Measurements from ENCODE around the gene METTL2B. TPM values are rescaled to one million over a fixed set of nuclear protein-coding genes. Genes with fewer than 3 reads are reported as not detected.
"Not testable (repeated sequence)": the region's sequence is repeated elsewhere in the genome, so short reads cannot be mapped to it uniquely, and the experiment has no call there.

The METTL2B gene
- total RNA-seq, 1 donor from 2014 or later: 26.9 TPM

DNA sequence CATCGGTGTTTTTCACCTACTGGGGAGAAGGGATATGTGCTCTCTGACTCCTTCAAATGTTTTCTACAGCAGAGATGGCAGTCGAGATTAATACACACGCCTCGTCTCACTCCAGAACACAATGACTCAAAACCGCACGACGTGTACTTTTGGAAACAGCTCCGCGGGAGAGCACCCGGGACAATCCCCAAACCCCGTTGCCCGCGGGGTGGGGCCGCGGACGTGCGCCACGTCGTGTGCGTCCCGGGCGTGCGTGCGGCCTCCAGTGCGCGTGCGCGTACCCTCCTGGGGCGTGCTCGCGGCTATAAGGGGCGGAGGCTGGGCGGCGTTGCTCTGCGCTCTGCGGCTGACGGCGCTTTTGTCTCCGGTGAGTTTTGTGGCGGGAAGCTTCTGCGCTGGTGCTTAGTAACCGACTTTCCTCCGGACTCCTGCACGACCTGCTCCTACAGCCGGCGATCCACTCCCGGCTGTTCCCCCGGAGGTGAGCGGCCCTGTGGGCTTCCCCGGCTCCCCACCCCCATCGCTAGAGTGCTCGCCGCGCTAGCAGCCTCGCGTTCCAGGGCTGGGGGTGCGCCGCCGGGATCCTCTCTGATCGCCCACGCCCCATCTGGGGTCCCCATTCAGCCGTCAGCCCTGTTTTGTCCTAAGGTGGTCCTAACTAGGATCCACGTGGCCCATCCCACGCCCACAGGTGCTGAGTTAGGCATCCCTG, 20.8 kb upstream of the METTL2B start, which contains the start of gene HILPDA:
Gene HILPDA, plus strand, starts transcription at position 336 of the 712 bp plus-strand sequence. CDS start 1,391 bp downstream, outside the sequence.
- TF ChIP-seq, protein P1, sequence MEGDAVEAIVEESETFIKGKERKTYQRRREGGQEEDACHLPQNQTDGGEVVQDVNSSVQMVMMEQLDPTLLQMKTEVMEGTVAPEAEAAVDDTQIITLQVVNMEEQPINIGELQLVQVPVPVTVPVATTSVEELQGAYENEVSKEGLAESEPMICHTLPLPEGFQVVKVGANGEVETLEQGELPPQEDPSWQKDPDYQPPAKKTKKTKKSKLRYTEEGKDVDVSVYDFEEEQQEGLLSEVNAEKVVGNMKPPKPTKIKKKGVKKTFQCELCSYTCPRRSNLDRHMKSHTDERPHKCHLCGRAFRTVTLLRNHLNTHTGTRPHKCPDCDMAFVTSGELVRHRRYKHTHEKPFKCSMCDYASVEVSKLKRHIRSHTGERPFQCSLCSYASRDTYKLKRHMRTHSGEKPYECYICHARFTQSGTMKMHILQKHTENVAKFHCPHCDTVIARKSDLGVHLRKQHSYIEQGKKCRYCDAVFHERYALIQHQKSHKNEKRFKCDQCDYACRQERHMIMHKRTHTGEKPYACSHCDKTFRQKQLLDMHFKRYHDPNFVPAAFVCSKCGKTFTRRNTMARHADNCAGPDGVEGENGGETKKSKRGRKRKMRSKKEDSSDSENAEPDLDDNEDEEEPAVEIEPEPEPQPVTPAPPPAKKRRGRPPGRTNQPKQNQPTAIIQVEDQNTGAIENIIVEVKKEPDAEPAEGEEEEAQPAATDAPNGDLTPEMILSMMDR (IDR thresholded peaks at IDR 0.05; ENCODE audit: unreplicated experiment): no peak
- Mint-ChIP-seq H3K36me3 (ENCODE audit: low read depth, unreplicated experiment) (peaks cover 3% of the 10 kb centered on the region), H3K27me3 (ENCODE audit: unreplicated experiment) (peaks cover 11% of the 10 kb centered on the region), H3K27ac (ENCODE audit: unreplicated experiment) (peak within 1 kb of the TSS; percentile 78), H3K4me3 (ENCODE audit: unreplicated experiment) (peak within 1 kb of the TSS; percentile 95), H3K4me1 (ENCODE audit: unreplicated experiment) (peaks cover 30% of the 10 kb centered on the region), H3K9me3 (ENCODE audit: unreplicated experiment) (no peaks in the 10 kb centered on the region)
- DNase-seq (ENCODE audit: low spot score): peak; percentile 79

DNA sequence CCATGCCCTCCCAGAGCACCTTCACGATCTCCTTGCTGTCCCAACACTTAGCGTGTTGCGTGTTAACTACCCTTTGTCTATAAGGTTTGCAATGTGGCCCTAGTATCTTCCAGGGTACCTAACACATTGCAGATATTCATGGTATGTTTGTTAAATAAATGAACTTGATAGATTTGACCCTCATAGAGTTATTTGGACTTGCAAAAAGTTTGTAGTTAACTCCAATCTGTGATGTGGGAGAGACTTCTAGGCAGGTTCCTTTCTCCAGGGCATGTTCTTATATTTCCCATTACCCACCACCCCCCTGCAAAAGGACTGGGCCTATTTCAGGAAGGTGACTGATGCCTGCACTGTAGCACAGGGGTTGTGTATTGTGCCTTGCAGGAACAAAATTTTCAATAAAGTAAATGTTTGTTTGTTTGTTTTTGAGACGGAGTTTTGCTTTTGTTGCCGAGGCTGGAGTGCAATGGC, 20.3 kb upstream of the METTL2B start:
- TF ChIP-seq, protein P1 (IDR thresholded peaks at IDR 0.05; ENCODE audit: unreplicated experiment): no peak
- H3K4me3 Mint-ChIP-seq (ENCODE audit: unreplicated experiment): peak overlapping the region; percentile 95
- DNase-seq (ENCODE audit: low spot score): no peak
- peaks cover 11% of the 10 kb centered on the region for H3K27me3 Mint-ChIP-seq (ENCODE audit: unreplicated experiment)
- H3K9me3 Mint-ChIP-seq (ENCODE audit: unreplicated experiment): no peaks in the 10 kb centered on the region
- peaks cover 30% of the 10 kb centered on the region for H3K4me1 Mint-ChIP-seq (ENCODE audit: unreplicated experiment)
- H3K27ac Mint-ChIP-seq (ENCODE audit: unreplicated experiment): peak overlapping the region; percentile 78
- H3K36me3 Mint-ChIP-seq (ENCODE audit: low read depth, unreplicated experiment): peaks cover 3% of the 10 kb centered on the region

DNA sequence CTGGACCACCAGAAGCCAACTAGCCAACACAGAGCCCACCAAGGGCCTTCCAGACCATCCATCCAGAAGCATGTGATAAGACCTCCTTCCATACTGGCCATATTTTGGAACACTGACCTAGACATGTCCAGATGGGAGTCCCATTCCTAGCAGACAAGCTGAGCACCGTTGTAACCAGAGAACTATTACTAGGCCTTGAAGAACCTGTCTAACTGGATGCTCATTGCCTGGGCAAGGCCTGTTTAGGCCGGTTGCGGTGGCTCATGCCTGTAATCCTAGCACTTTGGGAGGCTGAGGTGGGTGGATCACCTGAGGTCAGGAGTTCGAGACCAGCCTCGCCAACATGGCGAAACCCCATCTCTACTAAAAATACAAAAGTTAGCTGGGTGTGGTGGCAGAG, 19.2 kb upstream of the METTL2B start:
- H3K36me3 Mint-ChIP-seq (ENCODE audit: low read depth, unreplicated experiment); H3K9me3 Mint-ChIP-seq (ENCODE audit: unreplicated experiment); DNase-seq (ENCODE audit: low spot score): not testable (repeated sequence)
- H3K27ac Mint-ChIP-seq (ENCODE audit: unreplicated experiment): peak overlapping the region; percentile 30
- peak overlapping the region; percentile 37 for H3K4me3 Mint-ChIP-seq (ENCODE audit: unreplicated experiment)
- peaks cover 30% of the 10 kb centered on the region for H3K4me1 Mint-ChIP-seq (ENCODE audit: unreplicated experiment)
- peaks cover 10% of the 10 kb centered on the region for H3K27me3 Mint-ChIP-seq (ENCODE audit: unreplicated experiment)

DNA sequence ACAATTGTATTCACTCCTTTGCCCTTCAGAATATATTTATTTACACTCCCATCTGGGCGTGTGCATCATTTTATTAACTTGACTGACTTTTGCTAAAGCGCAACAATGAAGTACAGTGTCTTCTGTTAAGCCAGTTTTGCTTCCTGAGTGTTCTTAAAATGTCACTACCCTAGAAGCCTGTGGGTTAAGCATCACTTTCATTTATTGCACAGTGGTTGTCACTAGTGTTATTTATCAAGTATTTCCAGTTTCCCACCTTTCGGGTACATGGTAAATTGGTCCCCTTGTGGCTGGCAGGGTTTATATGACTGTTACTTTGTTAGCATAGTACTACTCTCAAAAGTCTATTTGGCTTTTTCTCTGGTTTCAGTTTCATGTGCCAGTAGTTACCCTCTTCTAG, 17.6 kb upstream of the METTL2B start:
- DNase-seq (ENCODE audit: low spot score): no peak
- H3K27ac Mint-ChIP-seq (ENCODE audit: unreplicated experiment): no peak overlapping the region
- peaks cover 30% of the 10 kb centered on the region for H3K4me1 Mint-ChIP-seq (ENCODE audit: unreplicated experiment)
- H3K36me3 Mint-ChIP-seq (ENCODE audit: low read depth, unreplicated experiment): peaks cover 4% of the 10 kb centered on the region
- peaks cover 5% of the 10 kb centered on the region for H3K27me3 Mint-ChIP-seq (ENCODE audit: unreplicated experiment)
- H3K4me3 Mint-ChIP-seq (ENCODE audit: unreplicated experiment): no peak overlapping the region
- TF ChIP-seq, protein P1 (IDR thresholded peaks at IDR 0.05; ENCODE audit: unreplicated experiment): no peak
- H3K9me3 Mint-ChIP-seq (ENCODE audit: unreplicated experiment): no peaks in the 10 kb centered on the region

DNA sequence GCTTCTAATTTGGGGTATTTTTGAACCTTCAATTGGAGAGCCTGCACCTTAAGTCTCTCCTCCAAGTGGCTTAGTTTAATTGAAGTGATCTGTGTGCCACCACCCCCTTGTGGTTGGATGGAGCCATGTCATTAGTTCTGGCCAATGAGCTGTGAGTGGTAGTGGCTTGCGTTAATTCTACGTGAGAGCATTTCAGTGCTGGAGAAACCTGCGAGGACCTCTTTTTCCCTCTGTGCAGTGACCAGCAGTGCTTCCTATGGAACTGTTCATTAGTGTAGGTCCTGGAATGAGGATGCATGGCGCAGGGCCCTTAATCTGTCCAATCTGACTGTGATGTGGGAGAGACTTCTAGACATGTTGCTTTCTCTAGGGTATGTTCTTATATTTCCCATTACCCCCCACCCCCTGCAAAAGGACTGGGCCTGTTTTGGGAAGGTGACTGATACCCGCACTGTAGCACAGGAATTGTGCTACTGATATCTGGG, 17.1 kb upstream of the METTL2B start:
- Mint-ChIP-seq H3K9me3 (ENCODE audit: unreplicated experiment) (no peaks in the 10 kb centered on the region), H3K36me3 (ENCODE audit: low read depth, unreplicated experiment) (peaks cover 7% of the 10 kb centered on the region), H3K27ac (ENCODE audit: unreplicated experiment) (no peak overlapping the region), H3K27me3 (ENCODE audit: unreplicated experiment) (peaks cover 3% of the 10 kb centered on the region), H3K4me3 (ENCODE audit: unreplicated experiment) (no peak overlapping the region), H3K4me1 (ENCODE audit: unreplicated experiment) (peaks cover 26% of the 10 kb centered on the region)
- TF ChIP-seq, protein P1 (IDR thresholded peaks at IDR 0.05; ENCODE audit: unreplicated experiment): peak; percentile 76
- DNase-seq (ENCODE audit: low spot score): peak; percentile 57
